H9 (cell line): ENCODE measurements around the gene ARNT2. TPM values are rescaled to one million over a fixed set of nuclear protein-coding genes. Genes with fewer than 3 reads are reported as not detected.

Experiments
- DNase-seq: peaks from one replicate; pipeline ENCODE4 v3.0.0-alpha.2; 2017
- H2AFZ ChIP-seq: one replicate; pipeline ENCODE4 v1.6.1; 2013; ENCODE audit warnings: mild to moderate bottlenecking, low read length, control low read depth, moderate library complexity
- H2AK5ac ChIP-seq: 2 replicates; pipeline ENCODE4 v1.6.1; 2013; ENCODE audit warnings: low read length, control low read depth, mixed read lengths; ENCODE audit not compliant: insufficient read length
- H2BK120ac ChIP-seq: one replicate; pipeline ENCODE4 v1.6.1; 2013; ENCODE audit warnings: low read depth, mild to moderate bottlenecking, low read length, control low read depth, inconsistent platforms; ENCODE audit not compliant: poor library complexity, severe bottlenecking
- H2BK12ac ChIP-seq: 2 replicates; pipeline ENCODE4 v1.6.1; 2013; ENCODE audit warnings: low read length, control low read depth, mixed read lengths, low read depth; ENCODE audit not compliant: insufficient read length
- H2BK15ac ChIP-seq: 2 replicates; pipeline ENCODE4 v1.6.1; 2013; ENCODE audit warnings: low read depth, low read length, control low read depth
- H2BK20ac ChIP-seq: one replicate; pipeline ENCODE4 v1.6.1; 2013; ENCODE audit warnings: low read depth, mild to moderate bottlenecking, low read length, control low read depth, inconsistent platforms; ENCODE audit not compliant: poor library complexity, severe bottlenecking
- H2BK5ac ChIP-seq: 2 replicates; pipeline ENCODE4 v1.6.1; 2013; ENCODE audit warnings: low read length, control low read depth, mixed read lengths; ENCODE audit not compliant: insufficient read length
- H3K14ac ChIP-seq: 2 replicates; pipeline ENCODE4 v1.6.1; 2013; ENCODE audit warnings: low read length, control low read depth; ENCODE audit not compliant: insufficient read depth
- H3K18ac ChIP-seq: 2 replicates; pipeline ENCODE4 v1.6.1; 2013; ENCODE audit warnings: low read depth, mild to moderate bottlenecking, mixed read lengths, low read length, control low read depth; ENCODE audit not compliant: insufficient read length
- H3K23ac ChIP-seq: 2 replicates; pipeline ENCODE4 v1.6.1; 2013; ENCODE audit warnings: low read length, control low read depth, mixed read lengths, low read depth; ENCODE audit not compliant: insufficient read length
- H3K23me2 ChIP-seq: 2 replicates; pipeline ENCODE4 v1.6.1; 2013; ENCODE audit warnings: low read depth, mild to moderate bottlenecking, mixed read lengths, low read length, control low read depth; ENCODE audit not compliant: insufficient read length, poor library complexity, severe bottlenecking
- H3K27ac ChIP-seq: 2 replicates; pipeline ENCODE4 v1.5.1; 2013; ENCODE audit warnings: low read length, control low read depth, mixed read lengths, low read depth; ENCODE audit not compliant: insufficient read length
- H3K27me3 ChIP-seq: 2 replicates; pipeline ENCODE4 v1.6.1; 2013; ENCODE audit warnings: low read length, control low read depth, inconsistent platforms; ENCODE audit not compliant: insufficient read depth
- H3K4ac ChIP-seq: 2 replicates; pipeline ENCODE4 v1.6.1; 2013; ENCODE audit warnings: low read depth, mild to moderate bottlenecking, control low read depth, inconsistent platforms, low read length, moderate library complexity
- H3K4me1 ChIP-seq: 2 replicates; pipeline ENCODE4 v1.6.1; 2013; ENCODE audit warnings: low read length, control low read depth, inconsistent platforms; ENCODE audit not compliant: insufficient read depth
- H3K4me2 ChIP-seq: 2 replicates; pipeline ENCODE4 v1.6.1; 2013; ENCODE audit warnings: low read length, control low read depth, mixed read lengths; ENCODE audit not compliant: insufficient read length, insufficient read depth
- H3K56ac ChIP-seq: 2 replicates; pipeline ENCODE4 v1.6.1; 2013; ENCODE audit warnings: low read depth, mild to moderate bottlenecking, mixed read lengths, low read length, control low read depth; ENCODE audit not compliant: insufficient read length
- H3K79me1 ChIP-seq: 2 replicates; pipeline ENCODE4 v1.6.1; 2013; ENCODE audit warnings: low read depth, mild to moderate bottlenecking, moderate library complexity, low read length, control low read depth, inconsistent platforms; ENCODE audit not compliant: insufficient read depth, poor library complexity, severe bottlenecking
- H3K79me2 ChIP-seq: 2 replicates; pipeline ENCODE4 v1.6.1; 2013; ENCODE audit warnings: low read length, control low read depth, inconsistent platforms; ENCODE audit not compliant: insufficient read depth
- H3K9ac ChIP-seq: 2 replicates; pipeline ENCODE4 v1.6.1; 2013; ENCODE audit warnings: low read length, control low read depth, mixed read lengths; ENCODE audit not compliant: insufficient read length; ENCODE audit errors: extremely low read depth
- H3K9me3 ChIP-seq: one replicate; pipeline ENCODE4 v1.6.1; 2013; ENCODE audit warnings: low read depth, low read length, inconsistent platforms; ENCODE audit not compliant: control insufficient read depth
- H3T11ph ChIP-seq: one replicate; pipeline ENCODE4 v1.6.1; 2013; ENCODE audit warnings: mild to moderate bottlenecking, low read length, control low read depth, inconsistent platforms
- H4K20me1 ChIP-seq: one replicate; pipeline ENCODE4 v1.6.1; 2013; ENCODE audit not compliant: control insufficient read depth, insufficient read length, insufficient read depth
- H4K5ac ChIP-seq: 2 replicates; pipeline ENCODE4 v1.6.1; 2013; ENCODE audit warnings: low read depth, mild to moderate bottlenecking, mixed read lengths, low read length, control low read depth; ENCODE audit not compliant: insufficient read length
- H4K8ac ChIP-seq: replicated peaks from 2 replicates; pipeline ENCODE4 v1.6.1; 2013; ENCODE audit warnings: low read length, control low read depth, mixed read lengths, low read depth; ENCODE audit not compliant: insufficient read length
- H4K91ac ChIP-seq: 2 replicates; pipeline ENCODE4 v1.6.1; 2013; ENCODE audit warnings: low read depth, mild to moderate bottlenecking, moderate library complexity, mixed read lengths, low read length, control low read depth; ENCODE audit not compliant: insufficient read length
- H3K27ac Mint-ChIP-seq, 3 experiments: 2 replicates in 2 of 3; 3 replicates in 1 of 3; pipeline ENCODE4 v1.8.0; 2020 to 2021; ENCODE audit warnings: mixed read lengths in 3 of 3, mild to moderate bottlenecking in 1 of 3, moderate library complexity in 1 of 3
- H3K27me3 Mint-ChIP-seq: 2 replicates; pipeline ENCODE4 v1.8.0; 2021; ENCODE audit warnings: low read depth, mild to moderate bottlenecking, moderate library complexity, mixed read lengths
- H3K36me3 Mint-ChIP-seq, 3 experiments: 2 replicates in 2 of 3; 3 replicates in 1 of 3; pipeline ENCODE4 v1.8.0; 2020 to 2021; ENCODE audit warnings: low read depth in 3 of 3, mixed read lengths in 3 of 3; ENCODE audit not compliant: insufficient read depth in 1 of 3
- H3K4me1 Mint-ChIP-seq, 2 experiments: 2 replicates each; pipeline ENCODE4 v1.8.0; 2020; ENCODE audit warnings: mixed read lengths in 2 of 2
- H3K4me3 Mint-ChIP-seq, 2 experiments: 2 replicates in 1 of 2; 3 replicates in 1 of 2; pipeline ENCODE4 v1.8.0; 2020 to 2021; ENCODE audit warnings: mild to moderate bottlenecking in 2 of 2, mixed read lengths in 2 of 2, moderate library complexity in 1 of 2
- H3K9me3 Mint-ChIP-seq, 2 experiments: 2 replicates in 1 of 2; 3 replicates in 1 of 2; pipeline ENCODE4 v1.8.0; 2020; ENCODE audit warnings: mild to moderate bottlenecking in 2 of 2, mixed read lengths in 2 of 2, moderate library complexity in 1 of 2
- CTCF ChIP-seq: fragments of 200-600 bp; sonication (generic); conservative IDR thresholded peaks from 3 replicates; pipeline ENCODE4 v1.8.0; 2021; ENCODE audit warnings: antibody characterized with exemption, mild to moderate bottlenecking
- whole genome bisulfite sequencing: extraction: QIAGEN DNeasy Blood & Tissue Kit; methylation state at CpG from one replicate; pipeline ENCODE4 v1.1.7; 2013; ENCODE audit warnings: missing lambda C conversion rate, low lambda C conversion rate, mixed read lengths; ENCODE audit not compliant: insufficient read length; ENCODE audit errors: extremely low coverage; 5-methylcytosine and 5-hydroxymethylcytosine counted together
- total RNA-seq: library from RNA; stranded (reverse); gene quantifications from 2 replicates; pipeline ENCODE4 v1.2.1, GENCODE V29; 2021

ARNT2 gene
- total RNA-seq, 1 experiment from 2014 or later, result 10.5 TPM

GRCh38 chr15:80414546-80415357 is 10.6 kb downstream of the ARNT2 start:
- no peak overlapping the region for H3K18ac ChIP-seq
- H2BK12ac ChIP-seq, result no peak overlapping the region
- no peaks in the 10 kb centered on the region for H3K23me2 ChIP-seq
- H3K56ac ChIP-seq, result no peak overlapping the region
- no peak overlapping the region for H2BK5ac ChIP-seq
- H3K27ac Mint-ChIP-seq, result no peak overlapping the region
- no peak overlapping the region for H2BK120ac ChIP-seq
- no peaks in the 10 kb centered on the region for H3K79me2 ChIP-seq
- H2BK15ac ChIP-seq, result no peak overlapping the region
- no peak overlapping the region for H3K4me3 Mint-ChIP-seq
- no peak overlapping the region for H3K27ac ChIP-seq
- H4K8ac ChIP-seq, result no peak overlapping the region
- DNase-seq, result no peak
- H2AK5ac ChIP-seq, result no peak overlapping the region
- H2BK20ac ChIP-seq, result no peak overlapping the region
- no peak overlapping the region for H3K14ac ChIP-seq
- no peak overlapping the region for H4K5ac ChIP-seq
- peaks cover 5% of the 10 kb centered on the region for H3K27me3 Mint-ChIP-seq
- no peaks in the 10 kb centered on the region for H3K4me1 ChIP-seq
- no peak overlapping the region for H3K4ac ChIP-seq
- H3K9ac ChIP-seq, result no peak overlapping the region
- H3K9me3 Mint-ChIP-seq, result no peaks in the 10 kb centered on the region; a peak in 1 of 5 replicates
- H2AFZ ChIP-seq, result no peak overlapping the region
- no peak for TF ChIP-seq CTCF
- no peaks in the 10 kb centered on the region for H4K20me1 ChIP-seq
- no peak overlapping the region for H3T11ph ChIP-seq
- H3K27me3 ChIP-seq, result no peaks in the 10 kb centered on the region
- H4K91ac ChIP-seq, result no peak overlapping the region
- H3K36me3 Mint-ChIP-seq, result no peaks in the 10 kb centered on the region
- H3K79me1 ChIP-seq, result no peaks in the 10 kb centered on the region
- no peaks in the 10 kb centered on the region for H3K9me3 ChIP-seq
- H3K4me1 Mint-ChIP-seq, result peaks cover 7 to 13% of the 10 kb centered on the region in 2 experiments
- H3K23ac ChIP-seq, result no peak overlapping the region
- WGBS, result no CpG with 5 or more reads among the region's 7 CpGs
- H3K4me2 ChIP-seq, result no peak overlapping the region
